Transverse colon (tissue), 4 donors: Measurements from ENCODE around the gene ARID3A. TPM values are rescaled to one million over a fixed set of nuclear protein-coding genes. Genes with fewer than 3 reads are reported as not detected.

Source experiments
- DNase-seq: peaks from one replicate; pipeline ENCODE4 v3.0.0-alpha.2; 2019
- H3K27ac ChIP-seq, 4 donors: fragments of 200-600 bp; sonication (generic); 2 replicates each; pipeline ENCODE4 v1.5.1; 2016 to 2018; ENCODE audit warnings: inconsistent platforms in 4 of 4
- H3K27me3 ChIP-seq: fragments of 200-600 bp; sonication (generic); 2 replicates; pipeline ENCODE4 v1.5.1; 2017; ENCODE audit warnings: inconsistent platforms
- H3K36me3 ChIP-seq, 4 donors: fragments of 200-600 bp; sonication (generic); 2 replicates each; pipeline ENCODE4 v1.5.1; 2017 to 2019; ENCODE audit warnings: inconsistent platforms in 4 of 4
- H3K4me1 ChIP-seq, 4 donors: fragments of 200-600 bp; sonication (generic); 2 replicates each; pipeline ENCODE4 v1.5.1; 2017 to 2020; ENCODE audit warnings: inconsistent platforms in 4 of 4
- H3K4me3 ChIP-seq, 4 donors: fragments of 200-600 bp; sonication (generic); 1 replicate in 1 of 4; 2 replicates in 3 of 4; pipeline versions ENCODE4 v1.5.1 to v1.6.1; 2017 to 2019; ENCODE audit warnings: inconsistent platforms in 4 of 4
- H3K9me3 ChIP-seq, 2 donors: fragments of 200-600 bp; sonication (generic); 2 replicates each; pipeline ENCODE4 v1.5.1; 2017 to 2019; ENCODE audit warnings: inconsistent platforms in 2 of 2
- EP300 ChIP-seq: sonication (generic); formaldehyde crosslinking; IDR thresholded peaks from one replicate; pipeline ENCODE4 v1.6.1; 2017; ENCODE audit warnings: antibody characterized with exemption, low read depth
- POLR2A ChIP-seq: fragments of 450-650 bp; IDR thresholded peaks from one replicate; pipeline ENCODE4 v1.6.1; 2016; ENCODE audit warnings: antibody characterized with exemption, mild to moderate bottlenecking, moderate library complexity
- POLR2AphosphoS5 ChIP-seq, 3 donors: sonication (generic); formaldehyde crosslinking; IDR thresholded peaks; one replicate each; pipeline ENCODE4 v1.6.1; 2016; ENCODE audit warnings: antibody characterized with exemption in 3 of 3
- WGBS, 2 donors: methylation state at CpG; one replicate each; pipeline ENCODE4 v1.1.5; 2018; ENCODE audit warnings: low coverage in 1 of 2; 5-methylcytosine and 5-hydroxymethylcytosine counted together
- in situ Hi-C, 4 donors: fragments of 200-750 bp; cut with MboI; loops; one replicate each; pipeline versions ENCODE4 v1.15.0 to v1.15.1; 2017; ENCODE audit warnings: low sequenced_read_pairs in 3 of 4, low pct_ligation_motif_present in 1 of 4, low pct_unique_long_range_greater_than_20kb in 1 of 4
- intact Hi-C: fragments of 100-400 bp; cut with DNase I; formaldehyde crosslinking; loops from one replicate; pipeline ENCODE4 v1.15.1; 2023; ENCODE audit warnings: low total_unique reads
- total RNA-seq, 4 donors: library from RNA; depleted of rRNA; stranded (reverse); fragments of >200 nt; gene quantifications; one replicate each; pipeline ENCODE4 v1.1.0, GENCODE V29; 2016
- TF ChIP-seq, protein P1 (sequence below), 5 experiments: fragments of 200-600 bp in 3 of 5; fragments of 450-650 bp in 2 of 5; sonication (generic) in 3 of 5; IDR thresholded peaks; 1 replicate in 2 of 5; 2 replicates in 3 of 5; pipeline ENCODE4 v1.5.1; 2016 to 2017; ENCODE audit warnings: antibody characterized with exemption in 5 of 5, inconsistent platforms in 3 of 5, mild to moderate bottlenecking in 2 of 5, moderate library complexity in 1 of 5

ARID3A gene
- total RNA-seq, 4 donors from 2014 or later = 2.2 to 8.7 (median 4.3) TPM

- intact Hi-C loops = no loop called here
- no peak for DNase-seq
- Histone ChIP-seq H3K36me3 (no peaks in the 10 kb centered on the region), H3K4me3 (no peak overlapping the region), H3K27ac (no peak overlapping the region), H3K9me3 (no peaks in the 10 kb centered on the region), H3K27me3 (no peaks in the 10 kb centered on the region), H3K4me1 (peaks cover 11 to 35% (median 20%) of the 10 kb centered on the region in 4 donors)
- in situ Hi-C loops = no loop called here
- 88% methylated on average over 24 of the region's 37 CpGs; no CpG with 5 or more reads in 1 of the 2 donors for WGBS, 2 donors
- no peak for TF ChIP-seq POLR2AphosphoS5 (IDR thresholded peaks at IDR 0.05)
- no peak for TF ChIP-seq EP300
- TF ChIP-seq POLR2A = no peak
- TF ChIP-seq, protein P1, sequence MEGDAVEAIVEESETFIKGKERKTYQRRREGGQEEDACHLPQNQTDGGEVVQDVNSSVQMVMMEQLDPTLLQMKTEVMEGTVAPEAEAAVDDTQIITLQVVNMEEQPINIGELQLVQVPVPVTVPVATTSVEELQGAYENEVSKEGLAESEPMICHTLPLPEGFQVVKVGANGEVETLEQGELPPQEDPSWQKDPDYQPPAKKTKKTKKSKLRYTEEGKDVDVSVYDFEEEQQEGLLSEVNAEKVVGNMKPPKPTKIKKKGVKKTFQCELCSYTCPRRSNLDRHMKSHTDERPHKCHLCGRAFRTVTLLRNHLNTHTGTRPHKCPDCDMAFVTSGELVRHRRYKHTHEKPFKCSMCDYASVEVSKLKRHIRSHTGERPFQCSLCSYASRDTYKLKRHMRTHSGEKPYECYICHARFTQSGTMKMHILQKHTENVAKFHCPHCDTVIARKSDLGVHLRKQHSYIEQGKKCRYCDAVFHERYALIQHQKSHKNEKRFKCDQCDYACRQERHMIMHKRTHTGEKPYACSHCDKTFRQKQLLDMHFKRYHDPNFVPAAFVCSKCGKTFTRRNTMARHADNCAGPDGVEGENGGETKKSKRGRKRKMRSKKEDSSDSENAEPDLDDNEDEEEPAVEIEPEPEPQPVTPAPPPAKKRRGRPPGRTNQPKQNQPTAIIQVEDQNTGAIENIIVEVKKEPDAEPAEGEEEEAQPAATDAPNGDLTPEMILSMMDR (IDR thresholded peaks at IDR 0.05) = no peak
Observed at GRCh38 chr19:945401-946252, 19.8 kb downstream of the ARID3A start.

GRCh38 chr19:947090-947706 lies 21.4 kb downstream of the ARID3A start:
- intact Hi-C loops = no loop called here
- no peaks in the 10 kb centered on the region for H3K36me3 ChIP-seq
- no peak for DNase-seq

GRCh38 chr19:947707-948539 lies 22.1 kb downstream of the ARID3A start:
- DNase-seq = peak; percentile 83
- peak overlapping the region; percentile 16 to 35 (median 26) for H3K27ac ChIP-seq
- H3K36me3 ChIP-seq = no peaks in the 10 kb centered on the region
- H3K4me1 ChIP-seq = peaks cover 10 to 35% (median 15%) of the 10 kb centered on the region in 4 donors
- TF ChIP-seq EP300 = no peak
- TF ChIP-seq POLR2AphosphoS5 (IDR thresholded peaks at IDR 0.05) = peak in 2 of 3 donors; percentile 47 to 61
- H3K27me3 ChIP-seq = no peaks in the 10 kb centered on the region
- WGBS, 2 donors = 74 to 87% methylated on average over 3 to 33 of the region's 47 CpGs
- no peak overlapping the region for H3K4me3 ChIP-seq
- intact Hi-C loops = no loop called here
- in situ Hi-C loops = no loop called here
- no peaks in the 10 kb centered on the region for H3K9me3 ChIP-seq

More at GRCh38 chr19:947090-947706, 21.4 kb downstream of the ARID3A start:
- no peaks in the 10 kb centered on the region for H3K27me3 ChIP-seq
- H3K4me1 ChIP-seq = peaks cover 6 to 32% (median 9%) of the 10 kb centered on the region in 4 donors
- H3K4me3 ChIP-seq = no peak overlapping the region
- H3K27ac ChIP-seq = peak overlapping the region; percentile 16 to 31 (median 26)
- WGBS, 2 donors = 82 to 93% methylated on average over 12 to 30 of the region's 30 CpGs
- TF ChIP-seq POLR2AphosphoS5 (IDR thresholded peaks at IDR 0.05) = no peak
- TF ChIP-seq POLR2A = no peak
- TF ChIP-seq, protein P1 (IDR thresholded peaks at IDR 0.05) = no peak
- TF ChIP-seq EP300 = no peak
- H3K9me3 ChIP-seq = no peaks in the 10 kb centered on the region
- in situ Hi-C loops = no loop called here

DNA sequence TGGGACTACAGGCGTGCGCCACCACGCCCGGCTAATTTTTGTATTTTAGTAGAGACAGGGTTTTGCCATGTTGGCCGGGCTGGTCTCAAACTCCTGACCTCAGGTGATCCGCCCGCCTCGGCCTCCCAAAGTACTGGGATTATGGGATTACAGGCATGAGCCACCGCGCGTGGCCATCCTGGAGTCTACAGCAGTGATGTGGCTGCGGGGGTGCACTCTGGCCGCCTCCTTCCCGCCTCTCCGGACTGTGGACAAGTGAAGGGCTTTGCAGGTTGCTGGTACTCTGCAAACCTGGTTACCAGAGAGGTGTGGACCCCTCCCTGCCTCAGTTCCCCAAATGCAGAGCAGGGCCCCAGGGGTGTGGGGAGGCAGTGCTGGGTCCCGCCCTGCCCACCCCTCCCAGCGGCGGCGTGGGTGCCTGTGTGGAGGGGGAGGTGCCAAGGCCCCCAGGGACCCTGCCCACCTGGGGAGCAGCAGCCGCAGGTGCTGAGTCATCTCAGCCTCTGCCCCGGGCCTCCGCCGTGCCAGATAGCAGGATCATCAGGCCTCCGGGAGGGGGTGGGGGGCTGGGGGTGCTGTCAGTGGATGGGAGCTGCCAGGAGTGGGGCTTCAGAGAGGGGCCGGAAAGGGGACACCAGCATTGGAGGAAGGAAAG lies 23.1 kb downstream of the ARID3A start:
- DNase-seq = no peak
- H3K4me3 ChIP-seq = no peak overlapping the region
- intact Hi-C loops = no loop called here
- TF ChIP-seq EP300 = no peak
- TF ChIP-seq, protein P1 (IDR thresholded peaks at IDR 0.05) = no peak
- no peak for TF ChIP-seq POLR2A
- no peak for TF ChIP-seq POLR2AphosphoS5 (IDR thresholded peaks at IDR 0.05)
- H3K27me3 ChIP-seq = no peaks in the 10 kb centered on the region
- no peaks in the 10 kb centered on the region for H3K9me3 ChIP-seq
- no peaks in the 10 kb centered on the region for H3K36me3 ChIP-seq
- in situ Hi-C loops = no loop called here
- 88 to 92% methylated on average over 4 to 18 of the region's 25 CpGs for WGBS, 2 donors
- H3K27ac ChIP-seq = no peak overlapping the region
- H3K4me1 ChIP-seq = peaks cover 19 to 40% (median 22%) of the 10 kb centered on the region in 4 donors
